Fibroblast of the aortic adventitia (primary cell): ENCODE measurements around the gene L1CAM. TPM values are rescaled to one million over a fixed set of nuclear protein-coding genes. Genes with fewer than 3 reads are reported as not detected.

Experiments
- DNase-seq: peaks from one replicate; pipeline ENCODE4 v3.0.0-alpha.2; 2010; ENCODE audit warnings: low read depth
- H3K4me3 ChIP-seq: 2 replicates; pipeline ENCODE4 v1.5.1; 2011; ENCODE audit warnings: low read depth, mild to moderate bottlenecking, control low read depth, low read length, moderate library complexity
- CTCF ChIP-seq: IDR thresholded peaks from 2 replicates; pipeline ENCODE4 v1.5.1; 2011; ENCODE audit warnings: mild to moderate bottlenecking, low read length, control low read depth, inconsistent platforms; ENCODE audit not compliant: insufficient read depth
- total RNA-seq: library from RNA; depleted of rRNA; stranded (reverse); fragments of >200 nt; gene quantifications from 2 replicates; pipeline ENCODE4 v1.2.3, GENCODE V29; 2012; ENCODE audit warnings: low replicate concordance

The L1CAM gene
- total RNA-seq, 1 donor, result 0.36 TPM

- no peak overlapping the region for H3K4me3 ChIP-seq
- TF ChIP-seq CTCF, result no peak
- no peak for DNase-seq
These were observed 22.4 kb upstream of the L1CAM start for GRCh38 chrX:153908219-153908860.

- no peak overlapping the region for H3K4me3 ChIP-seq
- no peak for DNase-seq
- no peak for TF ChIP-seq CTCF
These were observed 21.5 kb upstream of the L1CAM start for GRCh38 chrX:153907456-153907855.

- TF ChIP-seq CTCF, result no peak
- DNase-seq, result no peak
- no peak overlapping the region for H3K4me3 ChIP-seq
These were observed 20.3 kb upstream of the L1CAM start for GRCh38 chrX:153906126-153906917.

GRCh38 chrX:153905481-153906095, 19.6 kb upstream of the L1CAM start:
- H3K4me3 ChIP-seq, result no peak overlapping the region
- DNase-seq, result no peak
- TF ChIP-seq CTCF, result no peak

- no peak within 1 kb of the TSS for H3K4me3 ChIP-seq
- no peak for TF ChIP-seq CTCF
- no peak for DNase-seq
These were observed 18.3 kb upstream of the L1CAM start, which contains the start of gene AVPR2 for GRCh38 chrX:153903991-153904957. AVPR2 (plus strand) TSS chrX:153904673; CDS start chrX:153905146, 473 bp downstream.

- no peak overlapping the region for H3K4me3 ChIP-seq
- no peak for DNase-seq
- no peak for TF ChIP-seq CTCF
These were observed 17.4 kb upstream of the L1CAM start for GRCh38 chrX:153903238-153903980.
